Left lung (tissue), 10 donors: ENCODE measurements around the gene TLNRD1. TPM values are rescaled to one million over a fixed set of nuclear protein-coding genes. Genes with fewer than 3 reads are reported as not detected.

ENCODE experiments used
- ATAC-seq: fragments of 200-7000 bp; cut with Tn5 transposase; one replicate; pipeline ENCODE4 v1.9.1; 2020; ENCODE audit warnings: moderate library complexity
- DNase-seq, 4 donors: peaks; one replicate each; pipeline ENCODE4 v3.0.0-alpha.2; 2013 to 2020
- H3K27ac ChIP-seq, 2 donors: fragments of 200-600 bp; sonication (generic) in 1 of 2; one replicate each; pipeline versions ENCODE4 v1.5.0 to v1.8.0; 2020 to 2021
- H3K27me3 ChIP-seq, 2 donors: fragments of 200-600 bp; sonication (generic) in 1 of 2; one replicate each; pipeline versions ENCODE4 v1.5.0 to v1.8.0; 2020 to 2021
- H3K36me3 ChIP-seq, 2 donors: fragments of 200-600 bp; sonication (generic) in 1 of 2; one replicate each; pipeline versions ENCODE4 v1.5.0 to v1.8.0; 2020 to 2021
- H3K4me1 ChIP-seq, 2 donors: fragments of 200-600 bp; one replicate each; pipeline ENCODE4 v1.8.0; 2021
- H3K4me3 ChIP-seq, 2 donors: fragments of 200-600 bp; sonication (generic) in 1 of 2; one replicate each; pipeline versions ENCODE4 v1.5.0 to v1.8.0; 2020 to 2021; ENCODE audit warnings: mild to moderate bottlenecking in 1 of 2
- H3K9me3 ChIP-seq, 2 donors: fragments of 200-600 bp; sonication (generic) in 1 of 2; one replicate each; pipeline versions ENCODE4 v1.5.0 to v1.8.0; 2020 to 2021
- CTCF ChIP-seq, 2 donors: fragments of 200-600 bp; sonication (generic) in 1 of 2; IDR thresholded peaks; one replicate each; pipeline versions ENCODE4 v1.5.0 to v1.8.0; 2021; ENCODE audit warnings: antibody characterized with exemption in 2 of 2
- intact Hi-C, 2 donors: fragments of 100-400 bp; cut with DNase I; formaldehyde crosslinking; loops; one replicate each; pipeline versions ENCODE4 v1.11.2 to v1.14.2; 2022
- polyA plus RNA-seq, 6 donors: library from polyadenylated mRNA; unstranded; fragments of 120-200 nt; gene quantifications; one replicate each; pipeline ENCODE4 v1.2.1, GENCODE V29; 2013; ENCODE audit not compliant: insufficient read length in 6 of 6
- total RNA-seq, 2 donors: library from RNA; stranded (reverse); fragmentation: NEBNext Ultra II Directional; extraction: Animal tissue kit (Norgen Biotek cat#: 25700); gene quantifications; one replicate each; pipeline ENCODE4 v1.2.1, GENCODE V29; 2021
- donor health status: DM: no; HTN: yes; CAD: no.
- donor health status: DM: no; HTN: no; CAD: no.

The TLNRD1 gene
- total and polyA plus RNA-seq, 8 donors: 10.1 to 27.6 (median 16.8) TPM

- TF ChIP-seq CTCF (IDR thresholded peaks at IDR 0.05): no peak
- H3K9me3 ChIP-seq: peaks cover 0 to 4% of the 10 kb centered on the region in 2 donors
- intact Hi-C loops: no loop called here
- no peaks in the 10 kb centered on the region for H3K36me3 ChIP-seq
- H3K27me3 ChIP-seq: no peaks in the 10 kb centered on the region
- no peak for ATAC-seq
- no peak for DNase-seq
- H3K4me3 ChIP-seq: no peak overlapping the region
- H3K4me1 ChIP-seq: no peaks in the 10 kb centered on the region
- H3K27ac ChIP-seq: no peak overlapping the region
These were observed 47.2 kb downstream of the TLNRD1 start for GRCh38 chr15:81047928-81048327.

- ATAC-seq: no peak
These were observed 49.1 kb downstream of the TLNRD1 start for GRCh38 chr15:81049835-81050234.

GRCh38 chr15:81050259-81050658 lies 49.5 kb downstream of the TLNRD1 start:
- H3K4me3 ChIP-seq: no peak overlapping the region
- H3K27me3 ChIP-seq: no peaks in the 10 kb centered on the region
- DNase-seq (no peak), ATAC-seq (no peak)
- TF ChIP-seq CTCF (IDR thresholded peaks at IDR 0.05): no peak
- H3K4me1 ChIP-seq: no peaks in the 10 kb centered on the region
- intact Hi-C loops: no loop called here
- H3K36me3 ChIP-seq: no peaks in the 10 kb centered on the region
- H3K27ac ChIP-seq: no peak overlapping the region
- peaks cover 0 to 4% of the 10 kb centered on the region in 2 donors for H3K9me3 ChIP-seq

More at GRCh38 chr15:81049835-81050234, 49.1 kb downstream of the TLNRD1 start:
- peaks cover 0 to 4% of the 10 kb centered on the region in 2 donors for H3K9me3 ChIP-seq
- no peaks in the 10 kb centered on the region for H3K27me3 ChIP-seq
- H3K36me3 ChIP-seq: no peaks in the 10 kb centered on the region
- no peaks in the 10 kb centered on the region for H3K4me1 ChIP-seq
- intact Hi-C loops: no loop called here
- no peak for TF ChIP-seq CTCF (IDR thresholded peaks at IDR 0.05)
- H3K27ac ChIP-seq: no peak overlapping the region
- no peak for DNase-seq
- no peak overlapping the region for H3K4me3 ChIP-seq

- no peak for DNase-seq
- Histone ChIP-seq H3K36me3 (no peaks in the 10 kb centered on the region), H3K27ac (no peak overlapping the region), H3K27me3 (no peaks in the 10 kb centered on the region), H3K9me3 (peaks cover 0 to 4% of the 10 kb centered on the region in 2 donors), H3K4me3 (no peak overlapping the region), H3K4me1 (no peaks in the 10 kb centered on the region)
- intact Hi-C loops: no loop called here
- no peak for ATAC-seq
- no peak for TF ChIP-seq CTCF (IDR thresholded peaks at IDR 0.05)
These were observed 50.1 kb downstream of the TLNRD1 start for GRCh38 chr15:81050805-81051204.

GRCh38 chr15:81052046-81052445 lies 51.3 kb downstream of the TLNRD1 start:
- H3K27ac ChIP-seq: no peak overlapping the region
- no peaks in the 10 kb centered on the region for H3K9me3 ChIP-seq
- TF ChIP-seq CTCF (IDR thresholded peaks at IDR 0.05): no peak
- no peak for DNase-seq
- no peaks in the 10 kb centered on the region for H3K27me3 ChIP-seq
- no peak overlapping the region for H3K4me3 ChIP-seq
- no peak for ATAC-seq
- intact Hi-C loops: no loop called here
- H3K36me3 ChIP-seq: no peaks in the 10 kb centered on the region
- H3K4me1 ChIP-seq: peaks cover 0 to 9% of the 10 kb centered on the region in 2 donors
